GM18951 (cell line): Measurements from ENCODE around the gene TNIP1.

Source experiments
- POLR2A ChIP-seq: IDR thresholded peaks from 4 replicates; pipeline ENCODE4 v1.6.1; 2011; ENCODE audit warnings: mild to moderate bottlenecking; ENCODE audit not compliant: insufficient read length, insufficient read depth; ENCODE audit errors: extremely low read depth
- in situ Hi-C: fragments of 300-500 bp; cut with MboI; formaldehyde crosslinking; loops from one replicate; pipeline ENCODE4 v1.12.0; 2022; ENCODE audit warnings: low sequenced_read_pairs, mixed read lengths, inconsistent platforms; ENCODE audit not compliant: unreplicated experiment

TNIP1 gene

DNA sequence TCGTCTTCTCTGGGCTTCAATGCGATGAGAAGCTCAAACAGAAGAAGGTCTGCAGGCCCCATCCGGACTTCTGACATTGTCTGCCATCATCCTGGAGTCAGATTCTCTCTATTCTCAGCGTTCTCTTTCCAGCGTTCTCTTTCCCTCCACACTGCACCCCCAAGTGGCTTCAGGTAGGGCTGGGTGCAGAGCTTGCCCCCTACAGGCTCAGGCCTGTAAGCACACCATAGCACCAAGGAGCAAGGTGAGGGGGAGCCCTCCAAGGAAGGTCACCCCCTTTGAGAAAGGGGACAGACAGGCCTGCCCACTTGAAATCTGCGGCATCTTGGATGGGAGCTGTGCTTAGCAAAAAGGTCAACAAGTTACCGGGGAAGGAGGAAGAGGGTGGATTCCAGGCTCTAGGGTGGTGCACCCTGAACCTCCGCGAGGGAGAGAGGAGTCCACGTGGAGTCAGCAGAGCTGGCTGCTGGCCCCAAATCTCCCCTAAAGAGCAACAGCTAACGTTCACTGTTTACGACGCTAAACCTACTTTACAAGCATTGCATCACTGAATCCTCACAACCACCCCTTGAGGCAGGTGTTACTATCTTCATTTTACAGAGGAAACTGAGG is 32.9 kb downstream of the TNIP1 start:
- no peak for TF ChIP-seq POLR2A
- in situ Hi-C loops: no loop called here

DNA sequence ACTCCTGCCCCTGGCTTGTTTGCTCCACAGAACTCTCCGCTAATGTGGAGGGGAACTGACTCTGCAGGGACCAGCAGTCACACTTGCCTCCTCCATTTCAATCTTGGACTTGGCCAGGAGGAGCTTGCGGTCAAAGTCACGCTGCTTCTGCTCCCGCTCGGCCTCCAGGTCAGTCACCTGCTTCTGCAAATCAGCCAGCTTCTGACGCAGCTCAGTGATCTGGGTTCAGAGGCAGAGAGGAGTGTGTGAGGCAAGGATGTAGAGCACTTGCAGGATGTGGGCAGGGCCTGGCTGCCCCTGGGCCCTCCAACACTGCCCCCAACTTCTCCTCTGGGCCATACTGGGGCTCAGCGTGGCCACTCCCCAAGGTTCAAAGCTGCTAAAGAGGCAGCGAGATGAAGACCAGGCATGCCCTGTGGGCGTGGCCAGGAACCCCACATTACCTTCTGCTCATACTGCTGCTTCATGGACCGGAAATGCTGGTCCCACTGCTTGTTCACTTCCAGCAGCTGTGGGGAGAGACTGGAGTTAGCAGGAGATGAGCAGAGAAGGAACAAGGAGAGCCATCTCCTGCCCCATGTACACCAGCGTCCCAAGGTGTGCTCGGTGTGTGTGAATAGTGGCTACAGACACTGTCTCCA is 38.3 kb downstream of the TNIP1 start:
- in situ Hi-C loops: no loop called here
- no peak for TF ChIP-seq POLR2A

DNA sequence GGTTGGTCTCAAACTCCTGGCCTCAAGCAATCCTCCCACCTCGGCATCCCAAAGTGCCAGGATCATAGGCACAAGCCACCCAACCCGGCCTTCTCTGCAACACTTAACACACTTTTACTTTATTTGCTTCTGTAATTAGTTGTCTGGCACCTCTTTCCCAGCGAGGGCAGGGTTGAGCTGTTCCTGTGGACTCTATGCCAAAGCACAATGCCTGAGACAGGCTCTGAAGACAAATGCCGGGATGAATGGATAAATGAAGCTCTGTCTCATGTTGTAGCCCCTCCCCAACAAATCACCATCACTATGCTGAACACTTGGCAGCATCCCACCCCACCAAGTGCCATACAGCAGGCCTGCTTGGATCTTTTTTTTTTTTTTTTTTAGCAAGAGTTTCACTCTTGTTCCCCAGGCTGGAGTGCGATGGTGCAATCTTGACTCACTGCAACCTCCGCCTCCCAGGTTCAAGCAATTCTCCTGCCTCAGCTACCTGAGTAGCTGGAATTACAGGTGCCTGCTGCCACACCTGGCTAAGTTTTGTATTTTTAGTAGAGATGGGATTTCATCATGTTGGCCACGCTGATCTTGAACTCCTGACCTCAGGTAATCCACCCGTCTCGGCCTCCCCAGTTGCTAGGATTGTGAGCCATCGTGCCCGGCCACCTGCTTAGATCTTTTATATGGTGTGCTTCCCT is 39.1 kb downstream of the TNIP1 start:
- in situ Hi-C loops: no loop called here
- TF ChIP-seq POLR2A: no peak

DNA sequence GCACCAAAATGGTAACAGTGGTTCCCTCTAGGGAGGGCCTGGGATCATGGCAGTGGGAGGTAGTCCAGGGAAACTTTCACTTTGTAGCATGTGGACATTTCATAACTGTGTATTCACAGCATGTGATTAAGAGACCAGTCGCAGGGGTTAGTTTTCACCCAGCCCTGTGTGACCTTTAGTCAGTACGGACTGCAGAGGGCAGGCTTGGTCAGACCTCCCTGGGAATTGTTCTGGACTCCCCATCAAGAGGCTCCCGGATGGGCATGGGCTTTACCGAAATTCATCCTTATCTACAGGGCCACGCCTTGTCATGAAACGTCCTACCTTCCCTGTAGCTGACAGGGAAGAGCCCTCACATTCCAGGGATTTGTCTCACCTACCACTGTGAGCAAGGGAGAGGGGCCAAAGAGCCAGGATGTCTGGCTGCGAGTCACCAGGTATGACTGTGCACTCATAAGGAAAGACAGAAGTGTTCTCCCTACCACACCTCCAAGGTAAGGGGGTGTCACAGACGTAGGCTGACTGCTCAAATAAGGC is 40.6 kb downstream of the TNIP1 start:
- no peak for TF ChIP-seq POLR2A
- in situ Hi-C loops: no loop called here

DNA sequence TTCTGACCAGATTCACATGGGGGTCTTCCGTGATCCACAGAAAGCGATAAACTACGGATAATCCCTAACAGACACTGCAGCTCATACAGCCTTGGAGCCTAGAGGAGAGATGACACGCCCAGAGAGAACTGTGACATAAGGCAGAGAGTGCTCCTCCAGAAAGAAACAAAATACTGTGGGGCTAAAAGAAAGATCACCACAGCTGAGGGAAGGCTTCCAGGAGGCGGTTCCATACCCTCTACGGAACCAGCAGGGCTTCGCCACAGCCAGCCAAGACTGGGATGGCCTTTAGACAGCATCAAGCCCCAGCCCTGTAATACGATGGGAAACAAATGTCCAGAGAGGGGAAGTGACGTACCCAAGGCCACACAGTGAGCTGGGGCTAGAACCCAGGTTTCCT is 41.2 kb downstream of the TNIP1 start:
- in situ Hi-C loops: no loop called here
- no peak for TF ChIP-seq POLR2A

DNA sequence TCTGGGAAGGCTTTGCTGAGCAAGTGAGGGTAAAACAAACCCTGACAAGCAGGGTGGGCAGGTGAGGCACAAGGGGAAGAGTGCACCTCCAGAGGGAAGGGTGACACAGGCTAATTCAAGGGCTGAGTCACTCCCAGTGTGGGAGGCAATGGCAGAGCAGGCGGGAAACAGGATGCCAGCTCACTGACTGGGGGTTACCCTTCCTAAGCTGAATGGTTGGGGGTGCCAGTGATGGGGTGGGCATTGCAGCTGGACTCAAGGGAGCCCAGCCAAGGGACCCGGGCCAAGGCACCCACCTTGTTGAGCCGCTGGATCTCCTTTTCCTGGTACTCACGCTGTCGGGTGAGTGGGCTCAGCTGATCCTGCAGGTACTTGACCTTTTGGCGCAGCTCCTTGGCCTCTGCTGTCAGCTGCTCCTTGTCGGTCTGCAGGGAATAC is 42.0 kb downstream of the TNIP1 start:
- in situ Hi-C loops: no loop called here
- TF ChIP-seq POLR2A: peak; percentile 16

DNA sequence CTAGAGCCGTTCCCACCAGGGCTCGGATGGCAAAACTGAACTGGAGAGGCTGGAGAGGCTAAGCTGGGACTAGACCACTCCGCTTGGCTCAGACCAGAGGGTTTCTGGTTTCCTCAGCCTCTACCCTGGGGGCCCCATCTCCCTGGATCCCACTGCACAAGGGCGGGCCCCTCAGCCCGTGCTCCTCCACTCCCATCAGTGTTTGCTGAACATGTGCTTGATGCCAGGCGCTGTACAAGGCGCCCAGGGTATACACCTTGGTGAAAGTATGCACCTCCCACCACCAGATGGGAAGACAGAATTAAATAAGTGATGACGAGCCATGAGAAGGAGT is 42.5 kb downstream of the TNIP1 start:
- in situ Hi-C loops: no loop called here

DNA sequence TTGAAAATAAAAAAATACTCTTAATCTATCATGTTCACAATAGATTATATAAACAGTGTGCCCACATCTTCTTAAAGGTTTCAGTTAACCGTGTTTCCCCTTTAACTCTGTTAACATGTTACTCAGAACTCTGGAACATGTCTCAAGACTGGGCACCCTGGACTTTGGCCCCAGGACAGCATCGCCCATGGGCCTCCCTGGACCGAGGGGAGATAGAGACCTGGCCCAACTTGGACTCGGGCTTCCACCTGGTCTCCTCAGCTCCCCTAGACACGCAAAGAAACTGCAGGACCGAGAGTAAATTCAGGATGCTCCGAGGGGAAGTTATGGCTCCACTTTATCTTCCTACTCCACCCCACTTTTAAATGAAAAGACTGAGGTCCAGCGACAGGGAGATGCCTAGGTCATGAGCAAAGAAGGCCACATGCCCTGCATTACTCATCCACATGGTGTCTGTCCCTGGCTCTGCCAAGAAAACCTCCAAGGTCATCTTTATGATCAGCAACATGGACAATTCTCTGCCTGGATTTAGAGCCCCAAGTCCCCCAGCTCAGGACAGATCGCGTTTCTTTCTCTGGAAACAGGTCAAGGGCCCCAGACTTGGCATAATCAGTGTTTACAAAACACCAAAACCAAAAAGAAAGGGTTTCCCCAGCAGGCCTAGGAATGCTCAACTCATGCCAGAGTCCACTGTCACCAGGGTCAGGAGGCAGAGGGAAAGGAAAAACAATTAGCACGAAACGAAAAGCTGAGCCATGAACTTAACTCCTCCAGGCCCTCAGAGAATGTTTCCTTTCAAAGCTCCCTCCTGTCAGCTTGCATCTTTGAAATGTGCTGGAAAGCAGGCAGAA is 43.0 kb downstream of the TNIP1 start:
- in situ Hi-C loops: no loop called here
- TF ChIP-seq POLR2A: no peak

More for the DNA sequence above, 42.5 kb downstream of the TNIP1 start:
- no peak for TF ChIP-seq POLR2A

DNA sequence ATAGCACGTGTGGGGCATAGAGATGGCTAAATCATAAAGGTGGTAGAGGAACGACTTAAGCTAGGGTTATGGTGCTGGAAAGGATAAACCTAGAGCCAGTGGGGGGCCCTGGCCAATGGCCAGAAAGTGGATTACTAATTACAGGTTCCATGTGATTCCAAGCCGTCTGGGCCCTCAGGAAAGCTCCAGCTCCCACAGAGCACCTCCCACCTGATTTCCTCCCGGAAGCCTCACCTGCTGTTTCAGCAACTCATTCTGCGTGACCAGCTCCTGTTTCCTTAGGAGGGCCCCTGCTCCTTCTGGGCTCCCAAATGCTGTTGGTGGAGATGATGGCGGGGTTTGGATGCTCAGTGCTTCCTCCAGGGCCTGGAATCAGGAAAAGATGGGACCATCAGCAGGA is 44.3 kb downstream of the TNIP1 start:
- in situ Hi-C loops: no loop called here
- no peak for TF ChIP-seq POLR2A

DNA sequence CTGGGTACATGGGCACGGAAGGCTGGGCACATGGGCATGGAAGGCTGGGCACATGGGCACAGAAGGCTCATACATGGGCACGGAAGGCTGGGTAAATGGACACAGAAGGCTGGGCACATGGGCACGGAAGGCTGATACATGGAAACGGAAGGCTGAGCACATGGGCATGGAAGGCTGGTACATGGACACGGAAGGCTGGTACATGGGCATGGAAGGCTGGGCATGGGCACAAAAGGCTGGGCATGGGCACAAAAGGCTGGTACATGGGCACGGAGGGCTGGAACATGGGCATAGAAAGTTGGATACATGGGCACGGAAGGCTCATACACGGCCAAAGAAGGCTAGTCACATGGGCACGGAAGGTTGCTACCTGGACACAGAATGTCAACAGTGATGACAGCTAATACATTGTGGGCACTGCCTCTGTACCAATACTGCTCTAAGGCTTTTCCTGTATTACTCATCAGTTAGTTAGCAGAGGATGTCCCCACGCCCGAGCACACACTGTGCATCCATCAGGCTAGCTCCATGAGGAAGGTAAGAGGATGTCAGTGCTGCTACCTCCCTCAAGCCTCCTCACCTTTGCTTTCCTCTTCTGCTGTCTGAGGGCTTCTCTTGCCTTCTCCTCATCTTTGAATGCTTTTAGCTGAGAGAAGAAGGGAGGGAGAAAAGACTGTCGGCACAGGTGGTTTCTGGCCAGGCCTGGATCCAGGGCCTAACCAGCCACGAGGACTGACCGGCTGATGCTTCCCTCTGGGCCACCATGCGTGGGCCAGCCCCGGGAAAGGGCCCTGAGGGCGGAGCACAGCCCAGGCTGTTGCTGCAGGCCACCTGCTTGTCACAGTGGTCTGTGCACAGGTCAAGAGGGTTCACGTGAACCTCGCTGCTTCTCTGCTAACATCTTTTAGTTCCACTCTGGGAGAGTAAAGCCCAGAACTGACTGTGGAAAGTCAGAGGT is 46.1 kb downstream of the TNIP1 start:
- in situ Hi-C loops: no loop called here
- TF ChIP-seq POLR2A: no peak

DNA sequence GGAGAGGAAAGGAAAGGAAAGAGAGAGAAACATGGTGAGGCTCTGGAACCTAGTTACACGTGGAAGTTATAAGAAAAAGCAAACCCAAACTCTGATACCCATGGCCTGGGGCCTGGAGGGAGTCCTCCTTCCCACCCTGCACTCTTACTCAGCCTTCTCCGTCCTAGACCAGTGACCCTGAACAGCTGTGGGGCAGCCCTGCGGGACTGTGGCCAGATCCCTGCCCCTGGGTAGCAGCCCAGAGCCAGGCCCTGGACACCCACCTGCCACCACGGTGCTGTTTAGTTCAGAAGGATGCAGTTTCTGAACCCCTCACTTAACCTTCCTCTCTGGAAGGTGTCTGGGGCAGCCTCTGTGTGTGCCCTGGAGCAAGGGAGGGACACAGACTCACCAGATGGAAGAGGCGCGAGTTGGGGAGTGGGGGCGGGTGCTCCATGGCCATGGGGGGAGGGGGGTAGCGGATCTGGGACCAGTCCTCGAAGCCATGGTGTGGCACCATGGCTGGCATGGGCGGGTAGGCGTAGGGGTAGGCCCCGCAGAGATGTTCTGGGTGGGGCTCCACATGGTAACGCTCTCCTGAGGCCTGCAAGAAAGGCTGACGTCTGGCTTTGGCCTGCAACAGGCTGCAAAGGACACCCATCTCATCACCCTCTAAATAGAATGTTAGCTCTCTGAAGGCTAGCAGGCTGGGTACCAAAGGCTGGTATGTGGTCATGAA is 47.5 kb downstream of the TNIP1 start:
- TF ChIP-seq POLR2A: no peak
- in situ Hi-C loops: no loop called here
